HCT116 (cell line): ENCODE measurements around the gene TP53RK. TPM values are rescaled to one million over a fixed set of nuclear protein-coding genes. Genes with fewer than 3 reads are reported as not detected.

Source experiments
- ATAC-seq: fragments of 200-7000 bp; cut with Tn5 transposase; 2 replicates; pipeline ENCODE4 v1.9.1; 2020; ENCODE audit warnings: mild to moderate bottlenecking, moderate library complexity
- BruUV-seq: library from RNA; stranded (reverse); fragments of 400-500 nt; replicated peaks from 2 replicates; lab custom pipeline; 2021; lab: Mats Ljungman, UMichigan
- CTCF ChIA-PET: fragments of 300-600 bp; sonication (Branson Sonifier 250); formaldehyde crosslinking; loops from one replicate; lab custom pipeline; 2021; ENCODE audit warnings: antibody characterized with exemption; lab: Charles Lee
- POLR2A ChIA-PET: fragments of 300-600, 350-600 bp; sonication (Branson Sonifier 250); formaldehyde crosslinking; loops from one replicate; lab custom pipeline; 2021; ENCODE audit warnings: antibody characterized with exemption; lab: Charles Lee
- RAD21 ChIA-PET, 2 experiments: fragments of 300-600 bp; sonication (Branson Sonifier 250); formaldehyde crosslinking; loops; one replicate each; lab custom pipeline; 2023; ENCODE audit warnings: low total read pairs in 2 of 2; ENCODE audit not compliant: uncharacterized antibody in 2 of 2, unreplicated experiment in 2 of 2, low non-redundant PET in 1 of 2; lab: Charles Lee
- DNase-seq: peaks from one replicate; pipeline ENCODE4 v3.0.0-alpha.2; 2010; ENCODE audit warnings: low read depth, low spot score
- H2AFZ ChIP-seq: fragments of 200-600 bp; shearing (Covaris generic), sonication (generic); 2 replicates; pipeline ENCODE4 v1.6.1; 2017; ENCODE audit warnings: low read depth, mixed run types, mixed read lengths, antibody characterized with exemption, low read length; ENCODE audit not compliant: poor library complexity, severe bottlenecking
- H3K27ac ChIP-seq: 2 replicates; pipeline ENCODE4 v1.5.1; 2012; ENCODE audit warnings: low read depth, low read length
- H3K27me3 ChIP-seq: fragments of 200-600 bp; sonication (generic); 2 replicates; pipeline ENCODE4 v1.6.1; 2016; ENCODE audit warnings: mixed run types, low read length, mixed read lengths; ENCODE audit not compliant: insufficient read depth
- H3K36me3 ChIP-seq, 2 experiments: fragments of 200-500 bp in 1 of 2; fragments of 200-600 bp in 1 of 2; sonication (Bioruptor generic) in 1 of 2; sonication (generic) in 1 of 2; 2 replicates each; pipeline versions ENCODE4 v1.5.1 to v1.6.1; 2014 to 2016; ENCODE audit warnings: low read length in 2 of 2, inconsistent platforms in 1 of 2, mixed read lengths in 1 of 2, mixed run types in 1 of 2; ENCODE audit not compliant: insufficient read depth in 2 of 2, control insufficient read depth in 1 of 2
- H3K4me1 ChIP-seq, 2 experiments: fragments of 200-600 bp in 1 of 2; sonication (generic) in 1 of 2; 2 replicates each; pipeline versions ENCODE4 v1.5.1 to v1.6.1; 2012 to 2017; ENCODE audit warnings: low read length in 2 of 2, inconsistent platforms in 1 of 2, mild to moderate bottlenecking in 1 of 2, mixed read lengths in 1 of 2, mixed run types in 1 of 2, moderate library complexity in 1 of 2; ENCODE audit not compliant: insufficient read depth in 2 of 2, control insufficient read depth in 1 of 2
- H3K4me2 ChIP-seq: fragments of 200-600 bp; sonication (generic); 2 replicates; pipeline ENCODE4 v1.6.1; 2017; ENCODE audit warnings: mixed run types, low read length, mixed read lengths
- H3K4me3 ChIP-seq, 2 experiments: fragments of 200-600 bp in 1 of 2; sonication (generic) in 1 of 2; replicated peaks in 1 of 2; 2 replicates each; pipeline ENCODE4 v1.5.1; 2011 to 2016; ENCODE audit warnings: low read length in 2 of 2, control low read depth in 1 of 2, low read depth in 1 of 2, mild to moderate bottlenecking in 1 of 2, mixed read lengths in 1 of 2, mixed run types in 1 of 2
- H3K79me2 ChIP-seq: fragments of 200-600 bp; sonication (generic); 2 replicates; pipeline ENCODE4 v1.6.1; 2017; ENCODE audit warnings: mild to moderate bottlenecking, mixed run types, low read length, moderate library complexity, mixed read lengths; ENCODE audit not compliant: insufficient read depth
- H3K9ac ChIP-seq: fragments of 200-600 bp; sonication (generic); 2 replicates; pipeline ENCODE4 v1.6.1; 2016; ENCODE audit warnings: low read length, mixed read lengths
- H3K9me2 ChIP-seq: fragments of 200-600 bp; sonication (generic), shearing (Covaris generic); 2 replicates; pipeline ENCODE4 v1.6.1; 2017; ENCODE audit warnings: mixed run types, mild to moderate bottlenecking, moderate library complexity; ENCODE audit not compliant: insufficient read depth
- H3K9me3 ChIP-seq, 2 experiments: fragments of 200-500 bp in 1 of 2; fragments of 200-600 bp in 1 of 2; sonication (Bioruptor generic) in 1 of 2; sonication (generic) in 1 of 2; 2 replicates each; pipeline ENCODE4 v1.6.1; 2014 to 2017; ENCODE audit warnings: low read length in 2 of 2, mixed read lengths in 2 of 2, inconsistent platforms in 1 of 2, low read depth in 1 of 2, mild to moderate bottlenecking in 1 of 2, mixed run types in 1 of 2, moderate library complexity in 1 of 2; ENCODE audit not compliant: control insufficient read depth in 1 of 2, insufficient read depth in 1 of 2
- H4K20me1 ChIP-seq: fragments of 200-600 bp; sonication (generic), shearing (Covaris generic); 2 replicates; pipeline ENCODE4 v1.6.1; 2017; ENCODE audit warnings: mixed run types, mild to moderate bottlenecking, moderate library complexity; ENCODE audit not compliant: insufficient read depth
- CEBPB ChIP-seq: IDR thresholded peaks from 2 replicates; pipeline ENCODE4 v1.6.1; 2012; ENCODE audit warnings: low read depth
- EGR1 ChIP-seq: IDR thresholded peaks from 2 replicates; pipeline ENCODE4 v1.6.1; 2012; ENCODE audit warnings: low read depth
- EZH2phosphoT487 ChIP-seq: fragments of 200-600 bp; IDR thresholded peaks from 2 replicates; pipeline ENCODE4 v1.6.1; 2018; ENCODE audit warnings: antibody characterized with exemption, borderline replicate concordance
- JUND ChIP-seq: IDR thresholded peaks from 2 replicates; pipeline ENCODE4 v1.6.1; 2012
- SP1 ChIP-seq: IDR thresholded peaks from 2 replicates; pipeline ENCODE4 v1.6.1; 2012; ENCODE audit warnings: low read depth
- SRF ChIP-seq: IDR thresholded peaks from 2 replicates; pipeline ENCODE4 v1.6.1; 2012; ENCODE audit warnings: low read depth
- YY1 ChIP-seq: IDR thresholded peaks from 2 replicates; pipeline ENCODE4 v1.6.1; 2011; ENCODE audit warnings: low read length, low read depth, moderate library complexity, mild to moderate bottlenecking; ENCODE audit not compliant: insufficient replicate concordance; ENCODE audit errors: extremely low read depth
- intact Hi-C: fragments of 100-400 bp; cut with micrococcal nuclease; formaldehyde crosslinking; loops from 2 replicates; pipeline ENCODE4 v1.10.0; 2022
- total RNA-seq: library from RNA; stranded (reverse); gene quantifications from one replicate; pipeline ENCODE4 v1.2.1, GENCODE V29; 2021; ENCODE audit not compliant: unreplicated experiment
- TF ChIP-seq, protein P1 (sequence below): IDR thresholded peaks from 2 replicates; pipeline ENCODE4 v1.6.1; 2012
- TF ChIP-seq, protein P2 (sequence below), 3 experiments: fragments of 200-600 bp in 1 of 3; sonication (generic) in 1 of 3; IDR thresholded peaks in 2 of 3; conservative IDR thresholded peaks in 1 of 3; 2 replicates each; pipeline ENCODE4 v1.5.1; 2012 to 2017; ENCODE audit warnings: low read depth in 2 of 3, low read length in 2 of 3, antibody characterized with exemption in 1 of 3, borderline replicate concordance in 1 of 3, control low read depth in 1 of 3, mild to moderate bottlenecking in 1 of 3, mixed read lengths in 1 of 3, mixed run types in 1 of 3, moderate library complexity in 1 of 3; ENCODE audit not compliant: insufficient read depth in 1 of 3
- TF ChIP-seq, protein P3 (sequence below): IDR thresholded peaks from 2 replicates; pipeline ENCODE4 v1.6.1; 2012

Gene TP53RK
- total RNA-seq, 1 experiment from 2014 or later: 9.2 TPM

DNA sequence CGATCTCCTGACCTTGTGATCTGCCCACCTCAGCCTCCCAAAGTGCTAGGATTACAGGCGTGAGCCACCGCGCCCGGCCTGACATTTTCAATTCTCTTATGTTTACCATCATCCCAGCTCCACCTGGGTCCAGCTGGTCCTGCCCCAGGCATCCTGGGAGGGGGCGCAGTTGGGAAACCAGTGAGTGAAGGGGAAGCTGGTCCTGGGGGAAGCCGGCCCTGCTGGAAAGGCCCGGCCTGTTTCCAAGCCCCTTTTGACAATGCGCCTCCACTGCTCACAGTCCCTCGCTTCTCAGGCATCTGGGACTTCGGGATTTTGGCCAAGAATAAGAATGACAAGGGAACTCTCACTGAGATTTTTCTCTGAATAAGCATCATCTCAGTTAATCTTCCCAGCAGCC is 52.2 kb downstream of the TP53RK start:
- H3K9me3 ChIP-seq: no peaks in the 10 kb centered on the region
- H3K4me3 ChIP-seq: no peak overlapping the region
- POLR2A ChIA-PET: no interaction called here
- intact Hi-C loops: no loop called here
- RAD21 ChIA-PET: no interaction called here
- BruUV-seq: no TSS peak
- no peaks in the 10 kb centered on the region; a peak in 1 of 4 replicates for H3K4me1 ChIP-seq
- H3K9ac ChIP-seq: no peak overlapping the region
- no peaks in the 10 kb centered on the region for H3K79me2 ChIP-seq
- DNase-seq: no peak
- no peak for ATAC-seq
- no peaks in the 10 kb centered on the region for H3K36me3 ChIP-seq
- no peaks in the 10 kb centered on the region for H3K9me2 ChIP-seq
- H4K20me1 ChIP-seq: no peaks in the 10 kb centered on the region
- H3K27ac ChIP-seq: no peak overlapping the region
- CTCF ChIA-PET: no interaction called here
- no peak for TF ChIP-seq SP1
- no peak for TF ChIP-seq JUND
- TF ChIP-seq, protein P1, sequence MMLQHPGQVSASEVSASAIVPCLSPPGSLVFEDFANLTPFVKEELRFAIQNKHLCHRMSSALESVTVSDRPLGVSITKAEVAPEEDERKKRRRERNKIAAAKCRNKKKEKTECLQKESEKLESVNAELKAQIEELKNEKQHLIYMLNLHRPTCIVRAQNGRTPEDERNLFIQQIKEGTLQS: no peak
- no peak for TF ChIP-seq SRF
- TF ChIP-seq YY1: no peak
- TF ChIP-seq, protein P2, sequence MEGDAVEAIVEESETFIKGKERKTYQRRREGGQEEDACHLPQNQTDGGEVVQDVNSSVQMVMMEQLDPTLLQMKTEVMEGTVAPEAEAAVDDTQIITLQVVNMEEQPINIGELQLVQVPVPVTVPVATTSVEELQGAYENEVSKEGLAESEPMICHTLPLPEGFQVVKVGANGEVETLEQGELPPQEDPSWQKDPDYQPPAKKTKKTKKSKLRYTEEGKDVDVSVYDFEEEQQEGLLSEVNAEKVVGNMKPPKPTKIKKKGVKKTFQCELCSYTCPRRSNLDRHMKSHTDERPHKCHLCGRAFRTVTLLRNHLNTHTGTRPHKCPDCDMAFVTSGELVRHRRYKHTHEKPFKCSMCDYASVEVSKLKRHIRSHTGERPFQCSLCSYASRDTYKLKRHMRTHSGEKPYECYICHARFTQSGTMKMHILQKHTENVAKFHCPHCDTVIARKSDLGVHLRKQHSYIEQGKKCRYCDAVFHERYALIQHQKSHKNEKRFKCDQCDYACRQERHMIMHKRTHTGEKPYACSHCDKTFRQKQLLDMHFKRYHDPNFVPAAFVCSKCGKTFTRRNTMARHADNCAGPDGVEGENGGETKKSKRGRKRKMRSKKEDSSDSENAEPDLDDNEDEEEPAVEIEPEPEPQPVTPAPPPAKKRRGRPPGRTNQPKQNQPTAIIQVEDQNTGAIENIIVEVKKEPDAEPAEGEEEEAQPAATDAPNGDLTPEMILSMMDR (IDR thresholded peaks at IDR 0.05 in 2 of 3, conservative IDR thresholded peaks at IDR 0.05 in 1 of 3; ENCODE audit: borderline replicate concordance in 1 of 3, insufficient read depth in 1 of 3, low read depth in 2 of 3, low read length in 2 of 3): no peak
- no peak for TF ChIP-seq EGR1
- TF ChIP-seq CEBPB: no peak
- TF ChIP-seq, protein P3, sequence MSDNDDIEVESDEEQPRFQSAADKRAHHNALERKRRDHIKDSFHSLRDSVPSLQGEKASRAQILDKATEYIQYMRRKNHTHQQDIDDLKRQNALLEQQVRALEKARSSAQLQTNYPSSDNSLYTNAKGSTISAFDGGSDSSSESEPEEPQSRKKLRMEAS: no peak
- no peak for TF ChIP-seq EZH2phosphoT487
- H3K27me3 ChIP-seq: no peaks in the 10 kb centered on the region
- H3K4me2 ChIP-seq: no peak overlapping the region
- no peak overlapping the region for H2AFZ ChIP-seq
